GM18858 (cell line): ENCODE data around the gene SELENOO.

Source experiments
- ATAC-seq: cut with Tn5 transposase; IDR thresholded peaks from one replicate; pipeline ENCODE4 v1.9.1; 2021; ENCODE audit not compliant: unreplicated experiment

SELENOO gene

GRCh38 chr22:50216055-50216683 is 15.4 kb downstream of the SELENOO start:
- no peak for ATAC-seq

GRCh38 chr22:50216684-50217520 is 16.1 kb downstream of the SELENOO start:
- no peak for ATAC-seq

- ATAC-seq: no peak
These were observed 16.8 kb downstream of the SELENOO start for GRCh38 chr22:50217543-50218152.

GRCh38 chr22:50218153-50218995 is 17.6 kb downstream of the SELENOO start:
- ATAC-seq: no peak

GRCh38 chr22:50218996-50219727 is 18.4 kb downstream of the SELENOO start:
- ATAC-seq: no peak

- no peak for ATAC-seq
These were observed 19.2 kb downstream of the SELENOO start for GRCh38 chr22:50219800-50220602.

GRCh38 chr22:50220603-50221409 is 20.0 kb downstream of the SELENOO start:
- ATAC-seq: no peak

GRCh38 chr22:50221410-50222300 is 20.8 kb downstream of the SELENOO start:
- ATAC-seq: no peak

GRCh38 chr22:50222508-50222907 is 21.7 kb downstream of the SELENOO start:
- ATAC-seq: no peak

- no peak for ATAC-seq
These were observed 23.3 kb downstream of the SELENOO start for GRCh38 chr22:50224071-50224470.

GRCh38 chr22:50225200-50225969 is 24.6 kb downstream of the SELENOO start:
- ATAC-seq: no peak

GRCh38 chr22:50226063-50226874 is 25.5 kb downstream of the SELENOO start:
- no peak for ATAC-seq

GRCh38 chr22:50226875-50227165 is 26.0 kb downstream of the SELENOO start:
- no peak for ATAC-seq

GRCh38 chr22:50227579-50228215 is 26.9 kb downstream of the SELENOO start:
- no peak for ATAC-seq

- no peak for ATAC-seq
These were observed 27.6 kb downstream of the SELENOO start for GRCh38 chr22:50228366-50228765.

GRCh38 chr22:50229370-50229769 is 28.6 kb downstream of the SELENOO start:
- ATAC-seq: no peak
